ENCODE data around the gene VSIG4. TPM values are rescaled to one million over a fixed set of nuclear protein-coding genes. Genes with fewer than 3 reads are reported as not detected.
A peak's percentile ranks its signal among the peaks of the same experiment; 100 is the strongest.
"Not testable (repeated sequence)": the region's sequence is repeated elsewhere in the genome, so short reads cannot be mapped to it uniquely, and the experiment has no call there.

Gene VSIG4
- polyA plus RNA-seq (2012; ENCODE audit: missing spikeins): not detected

DNA sequence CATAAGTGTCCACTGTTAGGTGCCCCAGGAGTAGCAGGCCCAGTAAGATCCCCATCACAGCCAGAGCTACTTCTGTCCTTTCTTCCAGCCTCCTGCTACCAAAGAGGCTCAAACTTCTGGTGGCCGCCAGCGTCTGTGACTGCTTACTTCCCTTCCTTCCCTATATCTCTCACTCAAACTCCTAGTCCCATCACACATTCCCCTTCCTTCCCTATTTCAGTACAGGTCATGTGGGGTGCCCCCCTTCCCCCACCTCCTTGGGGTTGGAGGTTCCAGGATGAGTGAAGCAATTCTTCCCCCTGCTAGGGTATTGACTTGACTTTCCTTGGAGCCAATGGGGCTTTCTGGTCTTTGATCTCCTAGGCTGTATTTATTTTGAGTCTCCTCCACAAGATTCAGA, at the start of gene VSIG4:
Gene VSIG4 (minus strand): TSS at position 137 of the 400 bp plus-strand sequence. CDS start 82 bp downstream, at position 55.
- FAIRE-seq: no peak
- no peak for DNase-seq (ENCODE audit: insufficient read length)
- TF ChIP-seq POLR2A (IDR thresholded peaks at IDR 0.05; ENCODE audit: low read depth, low read length) (no peak), TAF1 (IDR thresholded peaks at IDR 0.05; ENCODE audit: borderline replicate concordance, low read depth, low read length) (no peak), POLR2AphosphoS5 (IDR thresholded peaks at IDR 0.05; ENCODE audit: low read depth, low read length) (no peak)

- TF ChIP-seq TAF1 (IDR thresholded peaks at IDR 0.05; ENCODE audit: borderline replicate concordance, low read depth, low read length) (no peak), POLR2A (IDR thresholded peaks at IDR 0.05; ENCODE audit: low read depth, low read length) (no peak), POLR2AphosphoS5 (IDR thresholded peaks at IDR 0.05; ENCODE audit: low read depth, low read length) (no peak)
- FAIRE-seq (no peak), DNase-seq (ENCODE audit: insufficient read length) (no peak)
Observed at GRCh38 chrX:66076801-66077200, 36.9 kb upstream of the VSIG4 start.

DNA sequence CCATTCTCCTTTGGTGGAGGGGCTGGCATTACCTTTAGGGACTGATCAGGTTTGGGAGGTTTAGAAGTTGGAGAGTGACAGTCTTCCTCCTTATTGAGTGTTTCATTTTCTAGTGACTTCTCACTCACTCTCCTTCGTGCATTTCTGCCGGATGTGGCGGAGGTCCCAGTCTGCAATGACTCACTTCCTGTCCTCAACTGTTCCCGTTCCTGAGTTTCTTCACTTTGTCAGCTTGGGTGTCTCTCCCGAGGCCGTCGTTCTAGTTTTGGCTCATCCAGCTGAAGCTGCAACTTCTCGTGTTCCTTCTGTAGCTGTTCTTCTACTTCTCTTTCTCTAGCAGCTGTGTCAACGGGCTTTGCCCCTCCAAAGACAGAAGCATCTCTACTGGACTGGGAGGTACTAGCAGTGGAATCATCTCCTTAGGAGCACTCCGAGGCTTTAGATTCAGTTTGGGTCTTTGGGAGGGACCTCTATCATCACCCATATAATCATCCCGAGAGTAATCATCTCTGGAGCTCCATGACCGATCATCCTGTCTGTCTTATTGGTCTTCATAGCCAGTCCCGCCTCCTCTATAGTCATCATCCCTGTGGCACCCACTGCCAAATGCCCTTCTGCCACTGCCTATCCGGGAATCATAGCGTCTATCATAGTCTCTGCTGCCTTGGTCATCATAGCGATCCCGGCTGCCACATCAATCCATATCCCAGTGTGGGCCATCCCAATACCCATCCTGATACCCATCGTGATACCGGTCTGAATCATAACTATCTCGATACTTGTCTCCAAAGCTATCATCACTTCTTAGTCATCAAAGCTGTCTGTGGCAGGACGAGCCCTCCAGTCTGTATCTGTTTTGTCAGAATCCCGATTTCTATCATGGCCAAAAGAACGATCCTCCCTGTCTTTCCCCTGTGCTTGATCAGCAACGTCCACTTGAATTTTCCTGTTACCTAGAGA, 35.3 kb upstream of the VSIG4 start:
- DNase-seq (ENCODE audit: insufficient read length) (no peak), FAIRE-seq (peak; percentile 82)
- TF ChIP-seq TAF1 (IDR thresholded peaks at IDR 0.05; ENCODE audit: borderline replicate concordance, low read depth, low read length): no peak
- TF ChIP-seq POLR2A (IDR thresholded peaks at IDR 0.05; ENCODE audit: low read depth, low read length): no peak
- TF ChIP-seq POLR2AphosphoS5 (IDR thresholded peaks at IDR 0.05; ENCODE audit: low read depth, low read length): no peak

GRCh38 chrX:66071126-66071525, 31.2 kb upstream of the VSIG4 start:
- TF ChIP-seq POLR2AphosphoS5 (IDR thresholded peaks at IDR 0.05; ENCODE audit: low read depth, low read length) (no peak), TAF1 (IDR thresholded peaks at IDR 0.05; ENCODE audit: borderline replicate concordance, low read depth, low read length) (no peak), POLR2A (IDR thresholded peaks at IDR 0.05; ENCODE audit: low read depth, low read length) (no peak)
- no peak for FAIRE-seq

DNA sequence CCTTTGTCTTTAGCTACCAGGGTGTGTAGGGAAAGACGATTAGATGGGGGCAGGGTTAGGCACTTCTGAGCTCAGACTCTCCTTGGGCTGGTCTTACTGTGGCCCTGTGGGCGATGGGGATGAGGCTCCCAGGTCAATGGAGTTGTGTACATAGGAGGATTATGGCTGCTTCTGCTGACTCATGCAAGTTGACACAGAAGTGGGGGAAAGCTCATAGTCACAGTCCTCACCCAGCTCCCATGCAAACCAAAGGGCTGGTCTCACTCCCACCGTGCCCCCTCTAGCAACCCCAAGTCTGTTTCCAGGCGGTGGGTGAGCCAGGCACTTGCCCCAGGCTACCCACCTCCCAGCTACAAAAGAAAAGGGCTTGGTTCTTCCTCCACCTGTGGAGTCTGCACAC, 24.4 kb upstream of the VSIG4 start:
- TF ChIP-seq POLR2AphosphoS5 (IDR thresholded peaks at IDR 0.05; ENCODE audit: low read depth, low read length): no peak
- TF ChIP-seq POLR2A (IDR thresholded peaks at IDR 0.05; ENCODE audit: low read depth, low read length): no peak
- no peak for TF ChIP-seq TAF1 (IDR thresholded peaks at IDR 0.05; ENCODE audit: borderline replicate concordance, low read depth, low read length)
- FAIRE-seq (no peak), DNase-seq (ENCODE audit: insufficient read length) (no peak)

More at GRCh38 chrX:66071126-66071525, 31.2 kb upstream of the VSIG4 start:
- DNase-seq (ENCODE audit: insufficient read length): no peak

DNA sequence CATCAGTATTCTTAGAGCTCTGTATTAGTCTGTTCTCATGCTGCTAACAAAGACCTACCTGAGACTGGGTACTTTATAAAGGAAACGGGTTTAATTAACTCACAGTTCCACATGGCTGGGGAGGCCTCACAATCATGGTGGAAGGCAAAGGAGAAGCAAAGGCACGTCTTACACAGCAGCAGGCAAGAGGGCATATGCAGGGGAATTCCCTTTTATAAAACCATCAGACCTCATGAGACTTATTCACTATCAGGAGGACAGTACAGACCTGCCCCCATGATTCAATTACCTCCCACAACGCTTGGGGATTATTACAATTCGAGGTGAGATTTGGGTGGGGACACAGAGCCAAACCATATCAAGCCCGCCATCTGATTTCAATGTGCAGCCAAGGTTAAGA, 17.1 kb upstream of the VSIG4 start:
- not testable (repeated sequence) for DNase-seq (ENCODE audit: insufficient read length); FAIRE-seq

- DNase-seq (ENCODE audit: insufficient read length): no peak
- no peak for TF ChIP-seq TAF1 (IDR thresholded peaks at IDR 0.05; ENCODE audit: borderline replicate concordance, low read depth, low read length)
- no peak for TF ChIP-seq POLR2AphosphoS5 (IDR thresholded peaks at IDR 0.05; ENCODE audit: low read depth, low read length)
- no peak for TF ChIP-seq POLR2A (IDR thresholded peaks at IDR 0.05; ENCODE audit: low read depth, low read length)
- no peak for FAIRE-seq
Observed at GRCh38 chrX:66054978-66055377, 15.1 kb upstream of the VSIG4 start.

DNA sequence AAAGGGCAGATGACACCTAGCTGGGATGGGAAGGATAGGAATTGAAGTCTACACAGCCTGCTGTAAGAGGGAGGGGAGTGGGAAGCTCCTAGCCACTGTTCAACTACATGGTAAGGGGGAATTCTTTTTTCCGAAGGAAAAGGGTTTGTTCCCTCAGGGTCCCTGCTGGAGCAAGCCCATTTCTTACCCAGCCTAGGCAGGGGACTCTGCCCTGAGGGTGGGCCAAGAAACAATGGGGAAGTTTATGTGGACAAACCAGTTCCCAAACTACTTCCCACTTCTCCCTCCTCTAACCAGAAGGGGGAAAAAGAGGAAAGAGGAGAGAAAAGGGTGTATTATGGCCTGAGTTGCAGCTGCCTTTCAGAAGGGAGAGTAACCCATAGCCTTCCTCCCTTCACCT, 13.5 kb upstream of the VSIG4 start:
- DNase-seq (ENCODE audit: insufficient read length): no peak
- TF ChIP-seq POLR2A (IDR thresholded peaks at IDR 0.05; ENCODE audit: low read depth, low read length) (no peak), POLR2AphosphoS5 (IDR thresholded peaks at IDR 0.05; ENCODE audit: low read depth, low read length) (no peak), TAF1 (IDR thresholded peaks at IDR 0.05; ENCODE audit: borderline replicate concordance, low read depth, low read length) (no peak)
- no peak for FAIRE-seq

GRCh38 chrX:66051980-66052379, 12.1 kb upstream of the VSIG4 start:
- FAIRE-seq (no peak), DNase-seq (ENCODE audit: insufficient read length) (no peak)
- TF ChIP-seq TAF1 (IDR thresholded peaks at IDR 0.05; ENCODE audit: borderline replicate concordance, low read depth, low read length): no peak
- no peak for TF ChIP-seq POLR2A (IDR thresholded peaks at IDR 0.05; ENCODE audit: low read depth, low read length)
- no peak for TF ChIP-seq POLR2AphosphoS5 (IDR thresholded peaks at IDR 0.05; ENCODE audit: low read depth, low read length)

GRCh38 chrX:66050140-66050569, 10.3 kb upstream of the VSIG4 start:
- TF ChIP-seq TAF1 (IDR thresholded peaks at IDR 0.05; ENCODE audit: borderline replicate concordance, low read depth, low read length) (no peak), POLR2A (IDR thresholded peaks at IDR 0.05; ENCODE audit: low read depth, low read length) (no peak), POLR2AphosphoS5 (IDR thresholded peaks at IDR 0.05; ENCODE audit: low read depth, low read length) (no peak)
- FAIRE-seq (no peak), DNase-seq (ENCODE audit: insufficient read length) (no peak)

DNA sequence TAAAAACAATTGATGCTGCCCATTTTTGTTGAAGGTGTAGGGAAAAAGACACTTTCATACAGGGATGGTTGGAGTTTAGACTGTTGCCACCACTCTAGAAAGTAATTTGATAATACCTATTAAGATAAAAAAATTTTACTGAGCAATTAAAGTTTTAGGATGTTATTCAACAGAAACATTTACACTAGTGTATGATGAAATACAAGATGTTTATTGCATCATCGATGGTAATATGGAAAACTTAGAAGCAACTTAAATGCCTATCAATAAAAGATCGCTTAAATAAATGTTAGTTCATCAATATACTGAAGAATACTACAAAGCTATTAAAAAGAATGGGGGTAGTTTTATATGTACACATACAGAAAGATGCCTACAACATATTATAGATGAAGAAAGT, 9.2 kb upstream of the VSIG4 start:
- TF ChIP-seq TAF1 (IDR thresholded peaks at IDR 0.05; ENCODE audit: borderline replicate concordance, low read depth, low read length): no peak
- no peak for TF ChIP-seq POLR2A (IDR thresholded peaks at IDR 0.05; ENCODE audit: low read depth, low read length)
- no peak for TF ChIP-seq POLR2AphosphoS5 (IDR thresholded peaks at IDR 0.05; ENCODE audit: low read depth, low read length)
- FAIRE-seq: peak; percentile 9

GRCh38 chrX:66046612-66047235, 6.8 kb upstream of the VSIG4 start:
- DNase-seq (ENCODE audit: insufficient read length) (peak; percentile 15), FAIRE-seq (peak; percentile 91)
- TF ChIP-seq POLR2A (IDR thresholded peaks at IDR 0.05; ENCODE audit: low read depth, low read length) (no peak), TAF1 (IDR thresholded peaks at IDR 0.05; ENCODE audit: borderline replicate concordance, low read depth, low read length) (no peak), POLR2AphosphoS5 (IDR thresholded peaks at IDR 0.05; ENCODE audit: low read depth, low read length) (no peak)

More for the DNA sequence above, 9.2 kb upstream of the VSIG4 start:
- DNase-seq (ENCODE audit: insufficient read length): no peak

Data from GM12892 (cell line).